Lower leg skin (tissue), 3 donors: ENCODE measurements around the gene RASA2.

Source experiments
- POLR2A ChIP-seq, 2 donors: fragments of 450-650 bp; IDR thresholded peaks; one replicate each; pipeline ENCODE4 v1.6.1; 2016 to 2017; ENCODE audit warnings: antibody characterized with exemption in 2 of 2, mild to moderate bottlenecking in 1 of 2, moderate library complexity in 1 of 2
- TF ChIP-seq, protein P1 (sequence below), 3 donors: fragments of 450-650 bp; IDR thresholded peaks; one replicate each; pipeline ENCODE4 v1.5.1; 2016; ENCODE audit warnings: antibody characterized with exemption in 3 of 3, mild to moderate bottlenecking in 3 of 3, moderate library complexity in 2 of 3

DNA sequence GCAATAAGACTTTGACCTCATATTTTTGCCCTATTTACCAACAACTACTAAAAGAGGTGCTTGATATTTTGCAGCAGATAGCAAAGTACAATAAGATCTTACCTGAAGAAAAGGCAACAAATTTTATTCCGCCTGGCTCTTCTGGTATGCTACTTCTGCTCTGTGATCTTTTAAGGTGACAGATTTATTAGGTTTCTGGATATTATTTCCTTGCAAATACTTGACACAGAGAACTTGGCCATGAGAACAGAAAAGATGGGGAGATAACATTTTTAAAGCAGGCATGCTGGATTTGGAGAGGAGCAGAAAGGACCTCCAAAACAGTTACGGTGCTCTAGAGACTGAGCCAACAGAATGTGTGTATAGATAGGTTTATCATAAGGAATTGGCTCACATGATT, 164.6 kb downstream of the RASA2 start:
- TF ChIP-seq, protein P1, sequence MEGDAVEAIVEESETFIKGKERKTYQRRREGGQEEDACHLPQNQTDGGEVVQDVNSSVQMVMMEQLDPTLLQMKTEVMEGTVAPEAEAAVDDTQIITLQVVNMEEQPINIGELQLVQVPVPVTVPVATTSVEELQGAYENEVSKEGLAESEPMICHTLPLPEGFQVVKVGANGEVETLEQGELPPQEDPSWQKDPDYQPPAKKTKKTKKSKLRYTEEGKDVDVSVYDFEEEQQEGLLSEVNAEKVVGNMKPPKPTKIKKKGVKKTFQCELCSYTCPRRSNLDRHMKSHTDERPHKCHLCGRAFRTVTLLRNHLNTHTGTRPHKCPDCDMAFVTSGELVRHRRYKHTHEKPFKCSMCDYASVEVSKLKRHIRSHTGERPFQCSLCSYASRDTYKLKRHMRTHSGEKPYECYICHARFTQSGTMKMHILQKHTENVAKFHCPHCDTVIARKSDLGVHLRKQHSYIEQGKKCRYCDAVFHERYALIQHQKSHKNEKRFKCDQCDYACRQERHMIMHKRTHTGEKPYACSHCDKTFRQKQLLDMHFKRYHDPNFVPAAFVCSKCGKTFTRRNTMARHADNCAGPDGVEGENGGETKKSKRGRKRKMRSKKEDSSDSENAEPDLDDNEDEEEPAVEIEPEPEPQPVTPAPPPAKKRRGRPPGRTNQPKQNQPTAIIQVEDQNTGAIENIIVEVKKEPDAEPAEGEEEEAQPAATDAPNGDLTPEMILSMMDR (IDR thresholded peaks at IDR 0.05) = no peak
- TF ChIP-seq POLR2A (IDR thresholded peaks at IDR 0.05) = no peak
